Stimulated activated memory B cell treated with anti-CD40 and anti-IgM and Interleukin-4, amounts not matched to agents 10 μg/mL and 1 μg/mL and 100 μg/mL, for 72 hours (primary cell): ENCODE data around the gene LMO7.
"Not testable (repeated sequence)": the region's sequence is repeated elsewhere in the genome, so short reads cannot be mapped to it uniquely, and the experiment has no call there.

ENCODE experiments used
- ATAC-seq: fragments of 150-1000 bp; cut with Tn5 transposase; 2 replicates; pipeline ENCODE4 v1.10.0; 2021
- H3K27ac Mint-ChIP-seq: one replicate; pipeline ENCODE4 v1.8.0; 2022; ENCODE audit warnings: mild to moderate bottlenecking, mixed read lengths
- H3K27me3 Mint-ChIP-seq: one replicate; pipeline ENCODE4 v1.8.0; 2022; ENCODE audit warnings: mixed read lengths
- H3K36me3 Mint-ChIP-seq: one replicate; pipeline ENCODE4 v1.8.0; 2022; ENCODE audit warnings: mixed read lengths
- H3K4me1 Mint-ChIP-seq: one replicate; pipeline ENCODE4 v1.8.0; 2022; ENCODE audit warnings: mixed read lengths
- H3K4me3 Mint-ChIP-seq: one replicate; pipeline ENCODE4 v1.8.0; 2022; ENCODE audit warnings: mild to moderate bottlenecking, moderate library complexity, mixed read lengths
- H3K9me3 Mint-ChIP-seq: one replicate; pipeline ENCODE4 v1.8.0; 2022; ENCODE audit warnings: mixed read lengths

The LMO7 gene

GRCh38 chr13:75699717-75700116, 63.6 kb downstream of the LMO7 start:
- H3K4me1 Mint-ChIP-seq, H3K36me3 Mint-ChIP-seq, H3K9me3 Mint-ChIP-seq, H3K27ac Mint-ChIP-seq, ATAC-seq, H3K27me3 Mint-ChIP-seq, H3K4me3 Mint-ChIP-seq: not testable (repeated sequence)

GRCh38 chr13:75700552-75700951, 64.4 kb downstream of the LMO7 start:
- H3K4me1 Mint-ChIP-seq = no peaks in the 10 kb centered on the region
- peaks cover 8% of the 10 kb centered on the region for H3K36me3 Mint-ChIP-seq
- no peak overlapping the region for H3K4me3 Mint-ChIP-seq
- no peaks in the 10 kb centered on the region for H3K27me3 Mint-ChIP-seq
- no peaks in the 10 kb centered on the region for H3K9me3 Mint-ChIP-seq
- no peak overlapping the region for H3K27ac Mint-ChIP-seq
- ATAC-seq = no peak

DNA sequence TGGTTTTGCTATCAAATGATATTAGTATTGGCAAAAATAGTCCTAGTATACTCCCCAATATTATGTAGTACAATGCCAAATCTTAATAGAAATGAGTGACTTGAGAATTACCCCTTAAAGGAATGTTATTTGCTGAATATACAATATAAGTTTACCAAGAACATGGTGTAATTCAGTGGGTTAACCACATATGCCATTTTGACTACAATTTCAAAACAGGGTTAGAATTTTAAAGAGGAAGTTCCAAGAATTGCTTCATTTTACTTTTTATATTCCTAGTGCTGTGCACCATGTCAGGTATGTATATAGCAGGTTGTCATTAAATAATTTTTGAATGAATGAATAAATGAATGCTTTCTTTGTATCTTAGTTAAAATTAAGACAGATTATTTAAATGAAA, 66.3 kb downstream of the LMO7 start:
- H3K36me3 Mint-ChIP-seq = peaks cover 8% of the 10 kb centered on the region
- ATAC-seq = no peak
- no peak overlapping the region for H3K27ac Mint-ChIP-seq
- no peaks in the 10 kb centered on the region for H3K9me3 Mint-ChIP-seq
- no peaks in the 10 kb centered on the region for H3K27me3 Mint-ChIP-seq
- no peaks in the 10 kb centered on the region for H3K4me1 Mint-ChIP-seq
- no peak overlapping the region for H3K4me3 Mint-ChIP-seq

- H3K36me3 Mint-ChIP-seq = peaks cover 8% of the 10 kb centered on the region
Observed at GRCh38 chr13:75703769-75704168, 67.6 kb downstream of the LMO7 start.

DNA sequence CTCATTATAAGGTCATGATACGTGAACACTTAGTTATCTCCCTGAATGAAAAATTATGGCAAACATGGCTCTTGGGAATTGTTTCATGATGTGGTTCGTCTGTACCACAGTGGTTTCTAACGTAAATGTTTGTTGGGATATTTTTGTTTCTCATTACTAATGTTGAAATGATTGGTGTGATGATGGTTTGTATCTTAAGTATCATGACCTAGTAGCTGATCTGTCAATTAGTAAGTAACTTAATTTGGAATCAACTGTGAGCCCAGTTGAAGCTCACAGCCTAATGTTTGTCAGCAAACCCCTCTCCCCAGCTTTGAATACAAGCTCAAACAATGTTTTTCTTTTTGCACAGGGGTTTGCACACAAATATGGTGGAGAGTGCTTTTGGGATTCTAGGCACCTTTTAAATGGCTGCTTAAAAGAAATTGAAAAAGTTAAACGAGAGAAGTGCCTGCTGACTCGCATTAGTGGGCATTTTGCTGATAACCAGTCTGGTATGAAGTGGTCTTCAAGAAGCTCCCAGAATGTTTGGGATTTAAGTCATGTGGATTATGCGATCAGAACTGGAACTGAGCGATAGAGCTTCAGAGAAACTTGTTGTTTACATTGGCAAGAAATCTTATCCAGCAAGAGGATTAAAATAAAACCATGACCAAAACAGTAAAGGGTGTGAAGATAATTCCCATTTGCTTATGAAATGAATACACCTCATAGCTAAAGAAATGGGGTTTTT, 68.2 kb downstream of the LMO7 start:
- no peaks in the 10 kb centered on the region for H3K4me1 Mint-ChIP-seq
- H3K4me3 Mint-ChIP-seq = no peak overlapping the region
- H3K36me3 Mint-ChIP-seq = peaks cover 3% of the 10 kb centered on the region
- ATAC-seq = no peak
- H3K27ac Mint-ChIP-seq = no peak overlapping the region
- no peaks in the 10 kb centered on the region for H3K27me3 Mint-ChIP-seq
- H3K9me3 Mint-ChIP-seq = no peaks in the 10 kb centered on the region

More at GRCh38 chr13:75703769-75704168, 67.6 kb downstream of the LMO7 start:
- ATAC-seq = no peak
- Mint-ChIP-seq H3K9me3 (no peaks in the 10 kb centered on the region), H3K4me1 (no peaks in the 10 kb centered on the region), H3K27me3 (no peaks in the 10 kb centered on the region), H3K27ac (no peak overlapping the region), H3K4me3 (no peak overlapping the region)

- Mint-ChIP-seq H3K27ac (no peak overlapping the region), H3K4me1 (no peaks in the 10 kb centered on the region), H3K4me3 (no peak overlapping the region), H3K27me3 (no peaks in the 10 kb centered on the region), H3K9me3 (no peaks in the 10 kb centered on the region), H3K36me3 (no peaks in the 10 kb centered on the region)
- ATAC-seq = no peak
Observed at GRCh38 chr13:75704927-75705288, 68.8 kb downstream of the LMO7 start.

GRCh38 chr13:75705395-75705794, 69.3 kb downstream of the LMO7 start:
- no peaks in the 10 kb centered on the region for H3K4me1 Mint-ChIP-seq
- no peak for ATAC-seq

DNA sequence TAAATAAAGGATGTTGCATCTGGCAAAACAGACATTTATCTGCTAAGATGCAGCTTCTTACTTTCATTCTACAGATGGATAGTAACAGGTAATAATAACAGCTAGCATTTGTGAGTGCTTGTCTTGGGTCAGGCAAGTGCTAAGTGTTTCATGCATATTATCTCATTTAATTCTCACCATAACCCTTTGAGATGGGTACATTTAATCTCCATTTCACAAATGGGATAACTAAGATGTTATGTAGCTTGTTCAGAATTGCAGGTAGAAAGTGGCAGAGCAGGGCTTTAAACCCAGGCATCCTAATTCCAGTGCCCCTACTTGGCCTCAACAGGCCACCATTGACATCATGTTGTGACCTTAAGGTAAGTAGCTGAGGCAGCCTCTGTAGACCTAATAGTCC, 69.8 kb downstream of the LMO7 start:
- Mint-ChIP-seq H3K4me3 (no peak overlapping the region), H3K4me1 (no peaks in the 10 kb centered on the region)

More at GRCh38 chr13:75705395-75705794, 69.3 kb downstream of the LMO7 start:
- Mint-ChIP-seq H3K27me3 (no peaks in the 10 kb centered on the region), H3K36me3 (no peaks in the 10 kb centered on the region), H3K4me3 (no peak overlapping the region), H3K9me3 (no peaks in the 10 kb centered on the region), H3K27ac (no peak overlapping the region)

GRCh38 chr13:75713852-75714251, 77.7 kb downstream of the LMO7 start:
- Mint-ChIP-seq H3K9me3 (no peaks in the 10 kb centered on the region), H3K27me3 (no peaks in the 10 kb centered on the region), H3K27ac (no peak overlapping the region)

More for the DNA sequence above, 69.8 kb downstream of the LMO7 start:
- no peaks in the 10 kb centered on the region for H3K27me3 Mint-ChIP-seq
- H3K27ac Mint-ChIP-seq = no peak overlapping the region
- H3K36me3 Mint-ChIP-seq = no peaks in the 10 kb centered on the region
- no peaks in the 10 kb centered on the region for H3K9me3 Mint-ChIP-seq
- ATAC-seq = no peak

GRCh38 chr13:75715601-75716523, 79.7 kb downstream of the LMO7 start:
- Mint-ChIP-seq H3K36me3 (peaks cover 24% of the 10 kb centered on the region), H3K4me1 (no peaks in the 10 kb centered on the region), H3K27ac (no peak overlapping the region), H3K27me3 (no peaks in the 10 kb centered on the region), H3K4me3 (no peak overlapping the region), H3K9me3 (no peaks in the 10 kb centered on the region)
- ATAC-seq = no peak

More at GRCh38 chr13:75713852-75714251, 77.7 kb downstream of the LMO7 start:
- ATAC-seq = no peak
- peaks cover 9% of the 10 kb centered on the region for H3K36me3 Mint-ChIP-seq
- no peaks in the 10 kb centered on the region for H3K4me1 Mint-ChIP-seq
- no peak overlapping the region for H3K4me3 Mint-ChIP-seq

- no peaks in the 10 kb centered on the region for H3K9me3 Mint-ChIP-seq
- H3K4me1 Mint-ChIP-seq = no peaks in the 10 kb centered on the region
- no peak for ATAC-seq
- peaks cover 24% of the 10 kb centered on the region for H3K36me3 Mint-ChIP-seq
- H3K27me3 Mint-ChIP-seq = no peaks in the 10 kb centered on the region
- H3K27ac Mint-ChIP-seq = no peak overlapping the region
- H3K4me3 Mint-ChIP-seq = no peak overlapping the region
Observed at GRCh38 chr13:75717525-75717924, 81.4 kb downstream of the LMO7 start.

DNA sequence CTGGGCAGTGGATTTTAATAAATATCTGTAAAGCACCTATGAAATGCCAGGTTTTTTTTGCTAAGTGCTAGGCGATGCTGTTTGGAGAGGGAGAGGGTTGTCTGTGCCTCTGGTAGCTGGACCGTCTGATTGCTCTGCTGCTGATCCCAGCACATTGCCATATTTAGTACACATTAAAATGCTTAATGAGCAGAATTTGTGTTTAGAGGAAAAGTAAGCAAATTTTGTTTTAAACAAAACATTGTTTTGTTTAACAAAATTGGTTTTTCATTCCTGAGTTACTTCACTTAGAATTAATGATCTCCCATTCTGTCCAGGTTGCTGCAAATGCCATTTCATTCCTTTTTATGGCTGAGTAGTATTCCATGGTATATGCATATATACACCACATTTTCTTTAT, 85.2 kb downstream of the LMO7 start:
- Mint-ChIP-seq H3K27ac (no peak overlapping the region), H3K4me3 (no peak overlapping the region), H3K27me3 (no peaks in the 10 kb centered on the region), H3K4me1 (no peaks in the 10 kb centered on the region), H3K9me3 (no peaks in the 10 kb centered on the region), H3K36me3 (peaks cover 24% of the 10 kb centered on the region)
- no peak for ATAC-seq

GRCh38 chr13:75723901-75724300, 87.8 kb downstream of the LMO7 start:
- H3K27ac Mint-ChIP-seq = no peak overlapping the region
- ATAC-seq = no peak

DNA sequence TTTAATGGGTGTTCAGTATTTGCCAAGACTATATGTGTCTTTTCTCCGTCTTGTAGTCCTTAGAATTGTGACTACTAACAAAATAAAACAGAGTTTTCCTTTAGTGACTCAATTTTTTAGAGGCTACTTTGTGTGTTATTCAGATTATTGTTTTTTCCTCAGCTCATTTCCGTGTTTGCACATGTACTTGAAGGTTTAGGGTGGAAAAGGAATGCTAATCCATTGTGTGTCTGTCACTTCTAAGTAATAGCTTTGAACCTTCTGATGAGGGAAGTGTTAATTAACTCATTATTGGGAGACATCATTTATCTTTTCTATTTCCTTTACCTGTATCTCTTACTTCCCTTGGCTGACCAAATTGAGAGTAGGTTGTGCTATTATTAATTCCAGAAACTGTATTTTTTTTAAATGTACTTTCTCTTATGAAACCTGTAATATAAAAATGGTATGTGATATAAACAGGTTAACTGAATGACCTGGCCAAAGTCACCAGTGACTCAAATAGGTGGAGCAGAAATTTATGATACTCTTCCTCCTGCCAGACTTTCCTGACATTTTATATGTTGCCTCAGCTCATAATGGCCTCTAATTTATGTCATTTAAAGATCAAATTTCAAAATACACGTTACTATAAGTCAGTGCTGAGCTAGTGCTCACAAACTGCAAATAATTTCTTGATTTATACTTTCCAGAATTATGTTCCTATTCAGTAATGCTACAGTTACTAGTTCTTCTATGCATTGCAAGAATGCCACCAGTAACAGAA, 88.8 kb downstream of the LMO7 start:
- Mint-ChIP-seq H3K4me3 (no peak overlapping the region), H3K27ac (no peak overlapping the region), H3K9me3 (no peaks in the 10 kb centered on the region), H3K4me1 (no peaks in the 10 kb centered on the region), H3K36me3 (peaks cover 12% of the 10 kb centered on the region), H3K27me3 (no peaks in the 10 kb centered on the region)
- no peak for ATAC-seq

More at GRCh38 chr13:75723901-75724300, 87.8 kb downstream of the LMO7 start:
- Mint-ChIP-seq H3K36me3 (peaks cover 22% of the 10 kb centered on the region), H3K9me3 (no peaks in the 10 kb centered on the region), H3K4me1 (no peaks in the 10 kb centered on the region), H3K4me3 (no peak overlapping the region), H3K27me3 (no peaks in the 10 kb centered on the region)

GRCh38 chr13:75725736-75726135, 89.6 kb downstream of the LMO7 start:
- H3K4me3 Mint-ChIP-seq = no peak overlapping the region
- H3K36me3 Mint-ChIP-seq = peaks cover 7% of the 10 kb centered on the region
- ATAC-seq = no peak
- H3K4me1 Mint-ChIP-seq = no peaks in the 10 kb centered on the region
- H3K27ac Mint-ChIP-seq = no peak overlapping the region
- H3K9me3 Mint-ChIP-seq = no peaks in the 10 kb centered on the region
- no peaks in the 10 kb centered on the region for H3K27me3 Mint-ChIP-seq
